Effector memory CD8-positive, alpha-beta T cell (primary cell): ENCODE data around the gene KCNT2.

Source experiments
- ATAC-seq: fragments of 150-1000 bp; cut with Tn5 transposase; replicated peaks from 2 replicates; pipeline ENCODE4 v1.10.0; 2021; ENCODE audit warnings: mild to moderate bottlenecking, moderate library complexity
- DNase-seq, 3 experiments: peaks; one replicate each; pipeline ENCODE4 v3.0.0; 2021
- H3K27ac Mint-ChIP-seq, 2 donors: one replicate each; pipeline ENCODE4 v1.8.0; 2022; ENCODE audit warnings: mild to moderate bottlenecking in 2 of 2, mixed read lengths in 2 of 2, moderate library complexity in 2 of 2
- H3K27me3 Mint-ChIP-seq, 2 donors: one replicate each; pipeline ENCODE4 v1.8.0; 2022; ENCODE audit warnings: mixed read lengths in 2 of 2
- H3K36me3 Mint-ChIP-seq: one replicate; pipeline ENCODE4 v1.8.0; 2022; ENCODE audit warnings: mild to moderate bottlenecking, moderate library complexity, mixed read lengths; ENCODE audit not compliant: insufficient read depth
- H3K4me1 Mint-ChIP-seq, 2 donors: one replicate each; pipeline ENCODE4 v1.8.0; 2022; ENCODE audit warnings: low read depth in 2 of 2, mixed read lengths in 2 of 2
- H3K4me3 Mint-ChIP-seq, 2 donors: one replicate each; pipeline ENCODE4 v1.8.0; 2022; ENCODE audit warnings: mild to moderate bottlenecking in 2 of 2, mixed read lengths in 2 of 2, moderate library complexity in 2 of 2
- H3K9me3 Mint-ChIP-seq, 2 donors: one replicate each; pipeline ENCODE4 v1.8.0; 2022; ENCODE audit warnings: mixed read lengths in 2 of 2

The KCNT2 gene

DNA sequence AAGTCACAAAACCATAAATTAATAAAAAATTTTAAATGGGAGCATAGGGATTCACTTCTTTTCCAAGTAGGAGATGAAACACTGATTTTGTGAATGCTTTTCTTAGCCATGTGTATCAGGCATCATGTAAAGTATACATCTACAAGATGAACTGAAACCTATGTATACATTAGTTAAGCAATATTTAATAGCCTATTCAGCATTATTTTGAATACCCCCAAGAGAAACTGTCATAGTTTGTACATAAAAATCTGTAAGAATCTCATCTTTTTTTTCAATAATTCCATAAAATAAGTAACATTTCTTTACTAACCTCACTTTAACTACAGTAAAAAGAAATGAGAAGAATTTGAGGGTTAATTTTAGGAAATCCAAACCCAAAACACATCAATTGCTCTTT is 348.0 kb downstream of the KCNT2 start:
- ATAC-seq (no peak), DNase-seq (no peak)
- Mint-ChIP-seq H3K27me3 (no peaks in the 10 kb centered on the region), H3K27ac (no peak overlapping the region), H3K4me1 (no peaks in the 10 kb centered on the region), H3K9me3 (peaks cover 0 to 2% of the 10 kb centered on the region in 2 donors), H3K4me3 (no peak overlapping the region), H3K36me3 (no peaks in the 10 kb centered on the region)

DNA sequence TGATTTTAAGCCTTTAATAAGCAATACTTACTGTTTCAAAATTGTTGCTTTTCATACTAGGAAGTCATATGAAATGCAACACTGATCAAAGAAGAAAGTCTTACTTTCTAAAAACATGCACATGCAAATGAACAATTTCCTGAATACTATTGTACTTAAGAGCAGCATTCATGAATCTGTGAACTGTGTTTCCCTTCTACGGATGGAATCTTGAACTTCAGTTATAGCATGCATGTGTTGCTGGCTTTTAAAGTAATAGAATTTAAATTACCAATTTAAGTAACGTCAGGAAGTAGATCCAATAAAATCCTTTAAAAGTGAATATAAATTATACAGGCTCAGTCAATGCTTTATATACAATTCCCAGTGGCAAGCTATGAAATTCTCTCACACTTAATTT is 348.9 kb downstream of the KCNT2 start:
- Mint-ChIP-seq H3K27ac (no peak overlapping the region), H3K27me3 (no peaks in the 10 kb centered on the region), H3K36me3 (no peaks in the 10 kb centered on the region), H3K4me1 (no peaks in the 10 kb centered on the region), H3K9me3 (peaks cover 0 to 2% of the 10 kb centered on the region in 2 donors), H3K4me3 (no peak overlapping the region)
- DNase-seq, result no peak
- ATAC-seq, result no peak

DNA sequence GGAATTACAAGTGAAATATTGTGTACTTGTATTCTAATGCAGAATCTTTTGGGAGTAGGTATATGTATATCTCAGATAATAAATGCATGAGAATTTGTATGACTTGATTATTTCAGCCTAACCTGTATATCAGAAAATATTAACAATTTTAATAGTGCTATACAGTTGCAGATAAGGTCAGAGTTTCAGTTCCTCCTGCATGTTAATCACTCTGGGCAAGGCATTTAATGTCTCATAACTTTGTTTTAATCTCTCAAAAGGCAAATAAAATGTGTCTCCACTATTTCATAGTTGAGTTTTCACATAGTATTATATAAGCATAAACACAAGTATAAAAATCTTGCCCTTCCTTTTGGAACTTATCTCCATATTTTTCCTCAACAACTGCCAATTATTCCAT is 352.5 kb downstream of the KCNT2 start:
- Mint-ChIP-seq H3K36me3 (no peaks in the 10 kb centered on the region), H3K9me3 (no peaks in the 10 kb centered on the region), H3K27me3 (no peaks in the 10 kb centered on the region), H3K4me1 (no peaks in the 10 kb centered on the region), H3K4me3 (no peak overlapping the region), H3K27ac (no peak overlapping the region)
- ATAC-seq, result no peak
- DNase-seq, result no peak

DNA sequence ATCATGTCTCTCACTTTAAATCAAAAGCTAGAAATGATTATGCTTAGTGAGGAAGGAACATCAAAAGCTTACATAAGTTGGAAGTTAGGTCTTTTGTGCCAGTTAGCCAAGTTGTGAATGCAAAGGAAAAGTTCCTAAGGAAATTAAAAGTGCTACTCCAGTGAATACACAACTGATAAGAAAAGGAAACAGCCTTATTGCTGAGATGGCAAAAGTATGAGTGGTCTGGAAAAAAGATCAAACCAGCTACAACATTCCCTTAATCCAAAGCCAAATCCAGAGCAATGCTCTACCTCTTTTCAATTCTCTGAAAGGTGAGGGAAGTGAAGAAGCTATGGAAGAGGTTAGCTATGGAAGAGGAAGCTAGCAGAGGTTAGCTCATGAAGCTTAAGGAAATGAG is 378.7 kb downstream of the KCNT2 start:
- peaks cover 3 to 7% of the 10 kb centered on the region in 2 donors for H3K9me3 Mint-ChIP-seq
- H3K4me1 Mint-ChIP-seq, result no peaks in the 10 kb centered on the region
- H3K36me3 Mint-ChIP-seq, result no peaks in the 10 kb centered on the region
- no peak overlapping the region for H3K27ac Mint-ChIP-seq
- H3K4me3 Mint-ChIP-seq, result no peak overlapping the region
- H3K27me3 Mint-ChIP-seq, result no peaks in the 10 kb centered on the region
- ATAC-seq, result no peak
- DNase-seq, result no peak

DNA sequence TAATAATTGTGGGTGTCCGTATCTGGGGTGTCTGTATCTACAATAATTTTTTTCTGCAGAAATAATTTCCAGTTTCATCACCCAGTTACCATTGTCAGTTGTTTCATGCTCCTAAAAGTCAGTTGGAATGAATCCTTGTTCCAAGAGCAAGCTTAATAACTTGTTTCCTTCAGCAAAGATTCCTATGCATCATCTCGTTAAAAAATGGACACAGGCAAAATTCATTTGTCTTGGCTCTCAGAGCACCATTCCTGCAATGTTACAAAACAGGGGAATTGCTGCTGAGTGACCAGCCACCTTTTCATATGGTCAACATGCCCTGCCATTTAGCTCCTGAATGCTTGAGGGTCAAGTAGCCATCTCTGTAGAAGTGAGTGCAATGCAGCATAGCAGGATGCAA is 393.4 kb downstream of the KCNT2 start:
- Mint-ChIP-seq H3K4me1 (no peaks in the 10 kb centered on the region), H3K4me3 (no peak overlapping the region), H3K9me3 (peaks cover 0 to 1% of the 10 kb centered on the region in 2 donors), H3K36me3 (no peaks in the 10 kb centered on the region), H3K27me3 (no peaks in the 10 kb centered on the region), H3K27ac (no peak overlapping the region)
- DNase-seq, result no peak
- ATAC-seq, result no peak

DNA sequence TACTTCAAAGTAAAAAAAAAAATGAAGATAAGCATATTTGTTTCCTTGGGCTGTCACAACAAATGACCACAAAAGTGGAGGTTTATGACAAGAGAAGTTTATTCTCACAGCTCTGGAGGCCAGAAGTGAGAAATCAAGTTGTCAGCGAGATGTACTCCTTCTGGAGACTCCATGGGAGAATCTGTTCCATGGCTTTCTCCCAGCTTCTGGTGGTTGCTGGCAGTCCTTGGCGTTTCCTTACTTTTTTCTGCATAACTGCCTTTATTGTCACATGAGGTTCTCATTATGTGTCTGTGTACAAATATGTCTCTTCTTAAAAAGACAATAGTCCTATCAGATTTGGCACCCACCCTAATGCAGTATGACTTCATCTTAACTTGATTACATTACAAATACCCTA is 398.3 kb downstream of the KCNT2 start:
- Mint-ChIP-seq H3K9me3 (peaks cover 0 to 3% of the 10 kb centered on the region in 2 donors), H3K27ac (no peak overlapping the region), H3K4me3 (no peak overlapping the region), H3K27me3 (no peaks in the 10 kb centered on the region), H3K36me3 (no peaks in the 10 kb centered on the region), H3K4me1 (no peaks in the 10 kb centered on the region)
- ATAC-seq, result no peak
- DNase-seq, result no peak

DNA sequence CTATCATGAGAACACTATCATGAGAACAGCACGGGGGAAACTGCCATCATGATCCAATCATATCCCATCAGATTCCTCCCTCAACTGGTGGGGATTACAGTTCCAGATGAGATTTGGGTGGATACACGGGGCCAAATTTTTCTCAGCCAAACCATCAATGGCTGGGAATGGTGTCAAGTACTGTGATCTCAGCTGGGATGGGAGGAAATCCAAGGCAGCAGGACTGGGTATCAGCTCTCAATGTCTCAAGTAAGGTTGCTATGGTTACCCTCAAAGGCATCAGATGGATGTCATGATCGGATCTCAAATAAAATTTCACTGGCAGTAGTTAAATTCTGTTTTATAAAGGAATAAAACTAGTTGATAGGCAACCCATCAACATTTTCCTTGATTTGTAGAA is 399.0 kb downstream of the KCNT2 start:
- DNase-seq (no peak), ATAC-seq (no peak)
- Mint-ChIP-seq H3K9me3 (peaks cover 0 to 3% of the 10 kb centered on the region in 2 donors), H3K27me3 (no peaks in the 10 kb centered on the region), H3K4me3 (no peak overlapping the region), H3K4me1 (no peaks in the 10 kb centered on the region), H3K36me3 (no peaks in the 10 kb centered on the region), H3K27ac (no peak overlapping the region)

DNA sequence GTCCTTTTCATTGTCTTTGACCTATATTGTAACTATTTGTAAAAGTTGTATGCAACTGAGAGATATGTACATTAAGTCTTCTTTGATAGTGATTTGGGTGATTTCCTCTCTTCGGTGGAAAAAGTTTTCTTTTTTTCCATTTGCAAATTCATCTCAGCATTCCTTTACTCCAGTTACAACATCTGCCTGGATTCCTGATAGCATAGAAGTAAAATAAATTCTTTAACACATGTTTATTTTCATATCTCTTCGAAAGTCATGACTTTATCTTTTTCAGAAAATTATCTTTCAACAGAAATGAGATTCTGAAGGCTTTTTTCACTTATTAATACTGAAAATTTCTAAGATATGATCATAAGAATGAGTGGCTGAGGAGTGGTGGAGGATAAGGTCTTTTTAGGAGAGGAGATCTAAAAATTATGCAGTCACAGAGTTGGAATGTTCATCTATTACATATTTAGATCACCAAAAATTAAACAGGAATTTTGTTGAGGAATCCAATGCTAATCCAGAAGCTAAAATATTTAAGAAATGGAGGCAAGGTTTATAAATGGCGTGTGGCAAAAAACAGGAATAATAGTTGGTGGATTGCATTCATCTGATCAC is 400.5 kb downstream of the KCNT2 start:
- H3K9me3 Mint-ChIP-seq, result peaks cover 0 to 1% of the 10 kb centered on the region in 2 donors
- no peaks in the 10 kb centered on the region for H3K4me1 Mint-ChIP-seq
- H3K27me3 Mint-ChIP-seq, result no peaks in the 10 kb centered on the region
- no peak for ATAC-seq
- H3K4me3 Mint-ChIP-seq, result no peak overlapping the region
- H3K36me3 Mint-ChIP-seq, result no peaks in the 10 kb centered on the region
- H3K27ac Mint-ChIP-seq, result no peak overlapping the region
- no peak for DNase-seq

DNA sequence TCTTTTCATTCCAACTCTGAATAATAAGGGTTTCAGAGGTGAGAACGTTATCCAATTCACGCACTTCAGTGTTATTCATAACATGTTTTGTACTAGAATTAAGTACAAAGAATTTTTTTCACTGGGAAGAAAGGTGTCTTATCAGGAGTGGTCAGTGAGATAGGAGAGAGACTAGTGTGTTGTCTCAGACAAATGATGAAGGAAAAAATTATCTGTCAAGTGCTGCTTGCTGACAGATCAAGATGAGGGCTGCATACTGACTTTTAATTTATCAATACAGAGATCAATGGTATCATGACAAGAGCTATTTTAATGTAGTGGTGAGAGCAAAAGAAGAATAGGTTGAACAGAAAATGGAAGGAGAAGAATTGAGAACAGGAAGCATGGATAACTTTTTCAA is 402.4 kb downstream of the KCNT2 start:
- H3K4me1 Mint-ChIP-seq, result no peaks in the 10 kb centered on the region
- H3K9me3 Mint-ChIP-seq, result peaks cover 0 to 1% of the 10 kb centered on the region in 2 donors
- no peaks in the 10 kb centered on the region for H3K36me3 Mint-ChIP-seq
- no peak overlapping the region for H3K4me3 Mint-ChIP-seq
- DNase-seq (no peak), ATAC-seq (no peak)
- H3K27me3 Mint-ChIP-seq, result no peaks in the 10 kb centered on the region
- H3K27ac Mint-ChIP-seq, result no peak overlapping the region

DNA sequence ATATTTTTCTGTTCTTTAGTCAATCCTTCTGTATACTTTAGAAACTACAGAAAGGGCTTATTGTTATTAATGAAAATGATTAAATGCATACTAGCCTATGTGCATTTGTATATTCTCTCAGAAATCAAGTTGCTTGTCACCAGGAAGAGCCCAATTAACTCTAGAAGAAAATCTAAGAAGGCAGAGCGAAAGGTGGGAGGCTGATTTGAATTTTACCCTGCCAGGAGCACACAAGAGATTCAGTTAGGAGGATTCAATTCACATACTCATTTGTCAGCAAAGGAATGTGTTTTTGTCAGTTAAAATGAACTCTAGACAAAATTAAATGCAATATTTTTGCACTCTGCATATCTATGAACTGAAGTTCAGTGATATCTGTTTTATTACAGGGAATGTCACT is 411.8 kb downstream of the KCNT2 start:
- ATAC-seq, result no peak
- Mint-ChIP-seq H3K4me3 (no peak overlapping the region), H3K4me1 (no peaks in the 10 kb centered on the region), H3K9me3 (peaks cover 4 to 7% of the 10 kb centered on the region in 2 donors), H3K27ac (no peak overlapping the region), H3K36me3 (no peaks in the 10 kb centered on the region), H3K27me3 (no peaks in the 10 kb centered on the region)
- DNase-seq, result no peak

DNA sequence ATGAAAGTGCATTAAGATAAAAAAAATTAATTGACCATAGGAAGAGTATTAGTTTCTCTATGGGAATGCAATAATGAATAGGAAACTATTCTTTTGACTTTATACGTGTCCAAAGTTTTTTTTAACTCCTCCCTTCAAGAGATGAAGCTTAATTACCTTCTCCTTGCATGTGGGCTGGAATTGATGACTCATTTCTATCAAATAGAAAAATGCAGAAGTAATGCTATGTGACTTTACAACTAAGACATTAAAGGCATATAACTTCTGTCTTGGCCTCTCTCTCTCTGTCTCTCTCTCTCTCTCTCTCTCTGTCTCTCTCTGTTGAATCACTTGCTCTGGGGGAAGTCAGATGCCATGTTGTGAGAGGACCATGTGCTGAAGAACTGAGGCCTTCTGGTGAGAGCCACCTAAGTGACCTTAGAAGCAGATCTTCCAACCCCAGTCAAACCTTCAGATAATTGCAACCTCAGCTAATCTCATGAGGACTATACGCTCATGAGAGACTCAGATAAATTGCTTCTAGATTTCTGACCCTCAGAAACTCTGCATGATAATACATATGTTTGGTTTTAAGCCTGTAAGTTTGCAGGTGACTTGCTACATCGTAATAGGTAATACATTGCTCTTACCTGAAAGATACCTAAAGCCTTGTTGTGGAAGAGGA is 414.2 kb downstream of the KCNT2 start:
- DNase-seq (no peak), ATAC-seq (no peak)
- Mint-ChIP-seq H3K9me3 (peaks cover 14 to 24% of the 10 kb centered on the region in 2 donors), H3K4me1 (no peaks in the 10 kb centered on the region), H3K27me3 (no peaks in the 10 kb centered on the region), H3K36me3 (no peaks in the 10 kb centered on the region), H3K4me3 (no peak overlapping the region), H3K27ac (no peak overlapping the region)

DNA sequence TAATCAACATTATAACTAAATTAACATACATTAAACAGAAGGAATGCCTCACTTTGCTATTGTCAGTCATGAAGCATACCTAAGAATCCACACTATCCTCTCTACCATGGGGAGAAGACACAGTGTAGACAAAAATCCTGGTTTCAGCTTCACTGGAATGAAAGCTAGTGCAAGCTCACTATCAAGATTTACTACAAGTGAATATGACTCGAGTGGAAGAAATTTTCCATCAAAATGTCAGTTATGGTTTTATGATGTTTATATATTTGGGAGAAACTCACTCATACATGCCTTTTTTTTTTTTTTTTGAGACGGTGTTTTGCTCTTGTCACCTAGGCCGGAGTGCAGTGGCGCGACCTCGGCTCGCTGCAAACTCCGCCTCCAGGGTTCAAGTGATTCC is 424.3 kb downstream of the KCNT2 start:
- H3K27me3 Mint-ChIP-seq, result no peaks in the 10 kb centered on the region
- no peak overlapping the region for H3K4me3 Mint-ChIP-seq
- H3K4me1 Mint-ChIP-seq, result no peaks in the 10 kb centered on the region
- H3K36me3 Mint-ChIP-seq, result no peaks in the 10 kb centered on the region
- H3K27ac Mint-ChIP-seq, result no peak overlapping the region
- DNase-seq (no peak), ATAC-seq (no peak)
- peaks cover 0 to 3% of the 10 kb centered on the region in 2 donors for H3K9me3 Mint-ChIP-seq

DNA sequence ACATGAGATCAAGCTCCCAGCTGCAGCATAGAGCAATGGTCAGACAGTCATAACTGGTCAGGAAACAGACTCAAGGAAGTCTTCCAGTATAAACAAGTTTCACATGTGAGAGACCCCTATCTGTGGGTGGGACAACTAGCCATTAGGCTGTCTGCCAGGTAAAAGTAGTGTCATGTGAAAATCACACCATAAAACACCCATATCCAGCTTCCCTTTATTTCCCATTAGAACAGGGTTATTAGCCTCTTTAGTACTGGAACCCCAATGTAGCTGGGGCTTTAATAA is 426.7 kb downstream of the KCNT2 start:
- ATAC-seq (no peak), DNase-seq (no peak)
- Mint-ChIP-seq H3K27me3 (no peaks in the 10 kb centered on the region), H3K4me1 (no peaks in the 10 kb centered on the region), H3K27ac (no peak overlapping the region), H3K36me3 (no peaks in the 10 kb centered on the region), H3K9me3 (peaks cover 0 to 3% of the 10 kb centered on the region in 2 donors), H3K4me3 (no peak overlapping the region)

DNA sequence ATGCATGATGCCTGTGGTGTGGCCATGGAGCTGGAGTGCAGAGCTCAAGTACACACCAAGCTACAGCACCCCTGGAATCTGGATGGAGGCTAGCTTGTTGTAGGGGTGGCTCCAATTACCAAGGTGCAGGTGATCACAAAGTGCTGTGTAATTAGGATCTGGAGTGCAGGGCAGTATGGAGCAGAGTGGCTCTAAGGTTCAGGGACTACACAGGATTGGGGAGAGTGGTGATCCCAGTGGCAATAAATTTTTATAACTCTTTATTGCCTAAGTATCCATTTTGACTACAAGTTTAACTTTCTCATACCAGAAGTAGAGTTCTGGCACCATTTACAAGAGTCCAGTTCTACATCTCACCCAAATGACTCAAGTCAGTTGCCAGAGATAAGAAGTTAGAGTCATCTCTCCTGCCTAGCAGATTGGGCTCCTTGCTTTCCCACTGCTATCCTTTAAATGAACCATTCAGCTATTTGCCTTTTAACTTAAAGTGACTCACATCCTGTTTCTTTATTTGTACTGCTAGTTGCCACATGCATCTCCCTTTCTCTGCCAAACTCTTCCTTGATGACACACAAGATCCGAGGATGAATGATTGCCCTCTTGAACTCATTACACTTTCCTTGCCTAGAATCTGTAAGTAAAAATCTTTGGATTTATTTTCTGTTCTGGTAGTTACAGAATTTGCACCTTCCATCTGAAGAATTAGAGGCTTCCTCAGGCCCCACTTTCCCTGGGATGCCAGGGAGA is 427.2 kb downstream of the KCNT2 start:
- no peak overlapping the region for H3K27ac Mint-ChIP-seq
- no peaks in the 10 kb centered on the region for H3K36me3 Mint-ChIP-seq
- H3K4me3 Mint-ChIP-seq, result no peak overlapping the region
- no peak for ATAC-seq
- no peaks in the 10 kb centered on the region for H3K4me1 Mint-ChIP-seq
- DNase-seq, result no peak
- H3K9me3 Mint-ChIP-seq, result peaks cover 0 to 4% of the 10 kb centered on the region in 2 donors
- H3K27me3 Mint-ChIP-seq, result no peaks in the 10 kb centered on the region
